ENCODE results near the gene ZNF525.
A peak's percentile ranks its signal among the peaks of the same experiment; 100 is the strongest.
"Not testable (repeated sequence)": the region's sequence is repeated elsewhere in the genome, so short reads cannot be mapped to it uniquely, and the experiment has no call there.

Gene ZNF525

DNA sequence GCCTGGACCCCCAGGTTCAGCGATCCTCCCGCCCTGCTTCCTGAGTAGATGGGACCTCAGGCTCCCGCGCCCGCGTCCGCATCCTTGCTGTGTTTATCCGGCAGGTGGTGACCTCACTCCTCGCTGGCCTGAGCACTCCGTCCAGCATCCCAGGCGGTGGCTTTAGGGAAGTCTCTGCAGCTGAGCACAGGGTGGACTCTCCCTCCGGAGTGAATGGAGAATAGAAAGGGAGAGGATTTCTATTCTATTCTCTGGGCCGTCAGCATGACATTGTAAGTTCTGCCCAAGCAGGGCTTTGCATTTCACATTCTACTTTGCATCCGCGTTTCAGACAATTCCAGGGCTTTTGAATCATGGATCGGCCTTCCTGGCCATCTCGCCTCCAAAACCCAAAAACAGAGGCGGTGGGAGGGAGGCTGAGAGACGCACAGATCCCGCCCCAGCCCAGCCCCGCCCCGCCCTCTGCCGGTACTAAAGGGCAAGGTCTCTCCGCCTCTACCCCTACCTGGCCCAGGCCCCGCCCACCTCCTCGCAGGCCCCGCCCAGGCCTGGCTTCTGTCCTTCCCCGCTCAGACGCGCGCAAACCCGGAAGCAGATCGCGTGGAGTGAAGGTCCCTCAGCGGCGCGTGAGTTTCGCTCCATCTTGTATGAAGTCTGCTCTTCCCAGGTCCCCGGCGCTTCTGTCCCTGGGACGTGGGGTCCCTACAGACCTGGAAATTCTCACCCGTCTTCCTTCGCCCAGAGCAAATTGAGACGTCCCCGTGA is at the start of gene ZNF525:
Gene ZNF525 (plus strand): TSS at position 572 of the 765 bp plus-strand sequence. CDS start 6,577 bp downstream, outside the sequence.
- DNase-seq (ENCODE audit: low read depth, low spot score) = peak; percentile 91

DNA sequence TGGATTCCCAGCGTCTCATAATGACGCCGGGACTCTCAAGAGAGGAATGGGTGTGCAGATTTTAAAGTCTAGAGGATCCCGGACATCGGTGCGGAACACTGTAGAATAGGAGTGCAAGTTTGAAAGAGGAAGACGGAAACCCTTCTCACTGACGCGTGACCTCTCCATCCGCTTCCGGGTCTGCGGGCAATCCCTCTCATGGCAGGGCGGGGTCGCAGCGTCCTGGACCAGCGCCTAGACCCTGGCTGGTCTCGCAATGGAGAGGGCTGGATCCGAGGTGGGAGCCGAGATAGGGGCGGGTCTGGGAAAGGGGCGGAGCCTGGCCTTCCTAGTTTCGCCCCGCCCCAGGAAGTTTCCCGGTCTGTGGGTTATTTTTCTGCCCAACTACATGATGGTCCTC is 36.5 kb upstream of the ZNF525 start:
- DNase-seq (ENCODE audit: low read depth, low spot score) = peak; percentile 22

- DNase-seq (ENCODE audit: low read depth, low spot score) = peak; percentile 24
Measured at GRCh38 chr19:53332484-53332883, 33.0 kb upstream of the ZNF525 start.

DNA sequence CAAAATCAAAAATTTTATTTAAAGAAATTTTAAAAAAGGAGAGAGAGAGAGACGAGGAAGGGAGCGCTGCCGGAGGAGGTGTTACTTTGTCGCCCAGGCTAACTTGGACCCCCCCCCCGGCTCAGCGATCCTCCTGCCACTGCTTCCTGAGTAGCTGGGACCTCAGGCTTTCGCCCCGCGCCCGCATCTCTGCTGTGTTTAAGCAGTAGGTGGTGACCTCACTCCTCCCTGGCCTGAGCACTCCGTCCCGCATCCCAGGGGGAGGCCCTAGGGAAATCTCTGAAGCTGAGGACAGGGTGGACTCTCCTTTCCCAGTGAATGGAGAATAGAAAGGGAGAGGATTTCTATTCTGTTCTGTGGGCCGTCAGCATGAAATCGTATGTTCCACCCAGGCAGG is 32.4 kb upstream of the ZNF525 start:
- no peak for DNase-seq (ENCODE audit: low read depth, low spot score)

GRCh38 chr19:53333463-53334449 is 31.7 kb upstream of the ZNF525 start, which contains the start of gene ZNF845:
Gene ZNF845, plus strand, starts transcription at chr19:53333749. Its CDS starts 7,559 bp downstream, at chr19:53341308.
- DNase-seq (ENCODE audit: low read depth, low spot score) = peak; percentile 98

DNA sequence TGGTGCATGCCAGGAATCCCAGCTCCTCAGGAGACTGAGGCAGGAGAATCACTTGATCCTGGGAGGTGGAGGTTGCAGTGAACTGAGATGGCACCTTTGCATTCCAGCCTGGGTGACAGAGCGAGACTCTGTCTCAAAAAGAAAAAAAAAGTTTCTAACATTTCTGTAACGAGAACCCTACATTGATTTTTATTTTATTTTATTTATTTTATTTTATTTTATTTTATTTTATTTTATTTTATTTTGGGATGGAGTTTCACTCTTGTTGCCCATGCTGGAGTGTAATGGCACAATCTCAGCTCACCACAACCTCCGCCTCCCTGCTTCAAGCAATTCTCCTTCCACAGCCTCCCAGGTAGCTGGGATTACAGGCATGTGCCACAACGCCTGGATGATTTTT is 21.1 kb upstream of the ZNF525 start:
- DNase-seq (ENCODE audit: low read depth, low spot score) = not testable (repeated sequence)

DNA sequence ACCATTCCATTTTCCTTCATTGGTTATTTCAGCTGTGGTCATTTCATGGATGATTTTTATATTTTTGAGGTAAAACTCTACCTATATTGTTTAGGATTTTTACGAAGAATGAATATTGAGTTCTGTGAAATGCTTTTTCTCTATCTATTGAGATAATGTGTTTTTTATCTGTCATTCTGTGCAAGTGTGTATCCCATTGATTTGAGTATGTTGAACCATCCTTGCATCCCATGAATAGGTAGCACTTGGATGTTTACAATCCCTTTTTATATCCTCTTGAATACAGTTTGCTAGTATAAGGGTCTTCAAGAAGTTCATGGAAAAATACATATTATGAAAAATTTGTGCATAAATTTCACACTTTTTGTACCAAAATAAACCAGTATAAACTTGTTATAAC is 9.8 kb upstream of the ZNF525 start:
- DNase-seq (ENCODE audit: low read depth, low spot score) = no peak

- DNase-seq (ENCODE audit: low read depth, low spot score) = no peak
Measured at GRCh38 chr19:53357821-53358581, 7.5 kb upstream of the ZNF525 start.

DNA sequence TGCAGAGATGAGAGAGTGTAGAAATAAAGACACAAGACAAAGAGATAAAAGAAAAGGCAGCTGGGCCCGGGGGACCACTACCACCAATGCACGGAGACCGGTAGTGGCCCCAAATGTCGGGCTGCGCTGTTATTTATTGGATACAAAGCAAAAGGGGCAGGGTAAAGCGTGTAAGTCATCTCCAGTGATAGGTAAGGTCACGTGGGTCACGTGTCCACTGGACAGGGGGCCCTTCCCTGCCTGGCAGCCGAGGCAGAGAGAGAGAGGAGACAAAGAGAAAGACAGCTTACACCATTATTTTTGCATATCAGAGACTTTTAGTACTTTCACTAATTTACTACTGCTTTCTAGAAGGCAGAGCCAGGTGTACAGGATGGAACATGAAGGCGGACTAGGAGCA is 5.4 kb upstream of the ZNF525 start:
- DNase-seq (ENCODE audit: low read depth, low spot score) = not testable (repeated sequence)

- no peak for DNase-seq (ENCODE audit: low read depth, low spot score)
Measured at GRCh38 chr19:53365899-53366493, 491 bp downstream of the ZNF525 start.

- DNase-seq (ENCODE audit: low read depth, low spot score) = no peak
Measured at GRCh38 chr19:53372196-53372595, 6.7 kb downstream of the ZNF525 start.

GRCh38 chr19:53374288-53374687 is 8.8 kb downstream of the ZNF525 start:
- no peak for DNase-seq (ENCODE audit: low read depth, low spot score)

GRCh38 chr19:53374743-53375142 is 9.2 kb downstream of the ZNF525 start:
- DNase-seq (ENCODE audit: low read depth, low spot score) = no peak

DNA sequence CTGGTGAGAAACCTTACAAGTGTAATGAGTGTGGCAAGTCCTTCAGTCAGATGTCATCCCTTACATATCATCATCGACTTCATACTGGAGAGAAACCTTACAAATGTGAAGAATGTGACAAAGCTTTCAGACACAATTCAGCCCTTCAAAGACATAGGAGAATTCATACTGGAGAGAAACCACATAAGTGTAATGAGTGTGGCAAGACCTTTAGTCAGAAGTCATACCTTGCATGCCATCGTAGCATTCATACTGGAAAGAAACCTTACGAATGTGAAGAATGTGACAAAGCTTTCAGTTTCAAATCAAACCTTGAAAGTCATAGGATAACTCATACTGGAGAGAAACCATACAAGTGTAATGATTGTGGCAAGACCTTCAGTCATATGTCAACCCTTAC is 15.9 kb downstream of the ZNF525 start:
- no peak for DNase-seq (ENCODE audit: low read depth, low spot score)

GRCh38 chr19:53388168-53388567 is 22.7 kb downstream of the ZNF525 start:
- no peak for DNase-seq (ENCODE audit: low read depth, low spot score)

GRCh38 chr19:53388904-53389303 is 23.4 kb downstream of the ZNF525 start:
- DNase-seq (ENCODE audit: low read depth, low spot score) = no peak

DNA sequence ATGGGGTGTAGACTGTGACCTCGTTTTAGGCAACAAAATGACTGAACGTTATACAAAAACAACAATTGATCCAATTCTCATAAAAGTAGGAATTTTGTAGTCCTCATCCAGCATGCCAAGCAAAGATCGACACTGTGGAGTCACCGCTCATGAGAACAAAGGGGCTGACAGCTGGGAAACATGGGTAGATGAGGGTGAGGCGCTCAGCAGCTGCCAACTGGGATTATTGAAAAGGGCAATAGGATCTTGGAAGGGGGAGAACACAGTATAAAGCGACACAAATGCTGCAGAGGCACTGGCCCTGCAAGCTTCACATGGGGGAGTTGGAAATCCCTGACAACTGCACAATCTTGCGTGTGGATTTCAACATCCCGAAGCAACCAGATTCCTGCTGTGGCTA is 24.1 kb downstream of the ZNF525 start:
- no peak for DNase-seq (ENCODE audit: low read depth, low spot score)

GRCh38 chr19:53389978-53390377 is 24.5 kb downstream of the ZNF525 start:
- DNase-seq (ENCODE audit: low read depth, low spot score) = peak; percentile 41

- peak; percentile 91 for DNase-seq (ENCODE audit: low read depth, low spot score)
Measured at GRCh38 chr19:53394522-53394973, 29.0 kb downstream of the ZNF525 start.

- peak; percentile 95 for DNase-seq (ENCODE audit: low read depth, low spot score)
Measured at GRCh38 chr19:53394974-53395839, 29.7 kb downstream of the ZNF525 start, which contains the start of gene ZNF765. Gene ZNF765, plus strand, starts transcription at chr19:53395149. Its CDS starts 2,867 bp downstream, at chr19:53398016.

Measured in ELF-1 (cell line).